CD4-positive, alpha-beta T cell treated with Interleukin-15 for 4 hours (primary cell): Measurements from ENCODE around the gene OR4M2.
"Not testable (repeated sequence)": the region's sequence is repeated elsewhere in the genome, so short reads cannot be mapped to it uniquely, and the experiment has no call there.

Experiments used
- DNase-seq: peaks from one replicate; pipeline ENCODE4 v3.0.0-alpha.2; 2020; ENCODE audit warnings: low spot score

Gene OR4M2

GRCh38 chr15:22080227-22080626 is at the start of gene OR4M2:
TSS of gene OR4M2 (plus strand) at chr15:22080527. CDS start at chr15:22080625, 98 bp downstream.
- DNase-seq = not testable (repeated sequence)

GRCh38 chr15:22069267-22069666 is 11.1 kb upstream of the OR4M2 start:
- DNase-seq = not testable (repeated sequence)

GRCh38 chr15:22081386-22081785 is 1.1 kb downstream of the OR4M2 start:
- DNase-seq = not testable (repeated sequence)

DNA sequence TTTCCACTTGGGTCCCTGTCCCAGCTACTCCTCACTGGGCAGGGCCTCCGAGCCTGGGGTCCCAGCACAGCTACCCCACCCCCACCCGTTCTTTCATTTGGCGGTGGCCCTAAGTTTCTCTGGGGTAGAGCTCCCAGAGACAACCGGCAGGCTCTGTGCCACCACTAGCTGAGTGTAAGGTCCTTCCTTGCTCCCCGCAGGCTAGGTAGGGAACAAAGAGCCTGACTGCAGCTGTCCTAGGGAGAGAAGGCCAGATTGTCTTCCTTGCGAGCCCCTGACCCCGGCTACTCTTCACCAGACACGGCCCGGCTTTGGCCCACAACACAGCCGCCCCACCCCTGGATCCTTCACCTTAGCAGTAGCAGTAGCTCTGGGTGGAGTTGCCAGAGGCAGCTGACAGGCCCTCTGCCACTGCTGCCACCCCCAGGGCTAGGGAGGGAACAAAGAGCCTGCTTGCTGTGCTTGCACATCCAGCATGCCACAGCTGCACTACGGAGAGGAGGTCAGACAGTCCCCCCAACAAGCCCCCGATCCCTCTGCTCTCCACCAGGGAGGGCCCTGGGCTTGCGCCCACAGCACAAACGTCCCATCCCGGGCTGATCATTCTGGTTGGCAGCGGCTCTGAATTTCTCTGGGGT is 18.4 kb downstream of the OR4M2 start:
- DNase-seq = not testable (repeated sequence)

- DNase-seq = not testable (repeated sequence)
These were observed 19.1 kb downstream of the OR4M2 start for GRCh38 chr15:22099289-22099891.

- DNase-seq = not testable (repeated sequence)
These were observed 41.7 kb downstream of the OR4M2 start for GRCh38 chr15:22122033-22122432.
